SKM-1 treated with dmso at 0.1 percent for 144 hours (cell line): ENCODE measurements around the gene TTR.
A peak's percentile ranks its signal among the peaks of the same experiment; 100 is the strongest.

Experiments used
- DNase-seq: peaks from one replicate; lab custom pipeline; 2025; ENCODE audit not compliant: unreplicated experiment; lab: John Stamatoyannopoulos, UW

The TTR gene

GRCh38 chr18:31591628-31592027, at the start of gene TTR:
TTR (plus strand) TSS chr18:31591877; CDS start chr18:31591903, 26 bp downstream.
- no peak for DNase-seq

- DNase-seq, result no peak
These were observed 45.2 kb upstream of the TTR start for GRCh38 chr18:31546476-31546875.

- no peak for DNase-seq
These were observed 42.8 kb upstream of the TTR start for GRCh38 chr18:31548853-31549252.

- DNase-seq, result no peak
These were observed 42.3 kb upstream of the TTR start for GRCh38 chr18:31549416-31549815.

GRCh38 chr18:31551883-31552282, 39.8 kb upstream of the TTR start:
- DNase-seq, result no peak

GRCh38 chr18:31553800-31554199, 37.9 kb upstream of the TTR start:
- no peak for DNase-seq

- DNase-seq, result no peak
These were observed 36.9 kb upstream of the TTR start for GRCh38 chr18:31554776-31555175.

GRCh38 chr18:31555971-31556747, 35.5 kb upstream of the TTR start:
- DNase-seq, result peak; percentile 51

- DNase-seq, result no peak
These were observed 34.2 kb upstream of the TTR start for GRCh38 chr18:31557446-31557845.

- no peak for DNase-seq
These were observed 33.1 kb upstream of the TTR start for GRCh38 chr18:31558567-31558966.

GRCh38 chr18:31562726-31563125, 29.0 kb upstream of the TTR start:
- no peak for DNase-seq

GRCh38 chr18:31563778-31564177, 27.9 kb upstream of the TTR start:
- no peak for DNase-seq

- no peak for DNase-seq
These were observed 26.3 kb upstream of the TTR start for GRCh38 chr18:31565345-31565744.

GRCh38 chr18:31565782-31566512, 25.7 kb upstream of the TTR start:
- DNase-seq, result no peak

- DNase-seq, result no peak
These were observed 24.9 kb upstream of the TTR start for GRCh38 chr18:31566576-31567306.

- DNase-seq, result no peak
These were observed 19.3 kb upstream of the TTR start for GRCh38 chr18:31572368-31572767.

- no peak for DNase-seq
These were observed 18.6 kb upstream of the TTR start for GRCh38 chr18:31573051-31573450.

GRCh38 chr18:31574359-31574758, 17.3 kb upstream of the TTR start:
- DNase-seq, result peak; percentile 87

- no peak for DNase-seq
These were observed 16.0 kb upstream of the TTR start for GRCh38 chr18:31575515-31576257.

- DNase-seq, result no peak
These were observed 15.0 kb upstream of the TTR start for GRCh38 chr18:31576670-31577069.

- DNase-seq, result no peak
These were observed 14.5 kb upstream of the TTR start for GRCh38 chr18:31577195-31577594.
